NCI-H1105 treated with DMSO at 0.1 percent for 48 hours (cell line): ENCODE measurements around the gene C22orf31.
"Not testable (repeated sequence)": the region's sequence is repeated elsewhere in the genome, so short reads cannot be mapped to it uniquely, and the experiment has no call there.

Experiments used
- DNase-seq: peaks from one replicate; lab custom pipeline; 2025; lab: John Stamatoyannopoulos, UW

Gene C22orf31

GRCh38 chr22:29055192-29055830 is 6.3 kb downstream of the C22orf31 start:
- no peak for DNase-seq

GRCh38 chr22:29054251-29054767 is 7.3 kb downstream of the C22orf31 start:
- no peak for DNase-seq

- no peak for DNase-seq
These were observed 8.5 kb downstream of the C22orf31 start for GRCh38 chr22:29053048-29053702.

GRCh38 chr22:29050457-29050856 is 11.2 kb downstream of the C22orf31 start:
- DNase-seq = no peak

- no peak for DNase-seq
These were observed 11.9 kb downstream of the C22orf31 start for GRCh38 chr22:29049655-29050263.

GRCh38 chr22:29048822-29049654 is 12.6 kb downstream of the C22orf31 start:
- DNase-seq = no peak

- DNase-seq = no peak
These were observed 16.9 kb downstream of the C22orf31 start for GRCh38 chr22:29044657-29045176.

GRCh38 chr22:29043906-29044575 is 17.6 kb downstream of the C22orf31 start:
- no peak for DNase-seq

- no peak for DNase-seq
These were observed 20.2 kb downstream of the C22orf31 start for GRCh38 chr22:29041408-29041807.

- DNase-seq = peak; percentile 62
These were observed 21.0 kb downstream of the C22orf31 start for GRCh38 chr22:29040385-29041275.

- DNase-seq = not testable (repeated sequence)
These were observed 21.9 kb downstream of the C22orf31 start for GRCh38 chr22:29039684-29040083.

- DNase-seq = no peak
These were observed 22.5 kb downstream of the C22orf31 start for GRCh38 chr22:29039148-29039547.

- DNase-seq = no peak
These were observed 24.2 kb downstream of the C22orf31 start for GRCh38 chr22:29037340-29037932.

- no peak for DNase-seq
These were observed 29.0 kb downstream of the C22orf31 start for GRCh38 chr22:29032584-29032983.

- DNase-seq = no peak
These were observed 29.6 kb downstream of the C22orf31 start for GRCh38 chr22:29032014-29032475.

GRCh38 chr22:29031227-29032011 is 30.2 kb downstream of the C22orf31 start:
- DNase-seq = no peak

GRCh38 chr22:29030618-29031226 is 30.9 kb downstream of the C22orf31 start:
- DNase-seq = peak; percentile 82

GRCh38 chr22:29030016-29030617 is 31.5 kb downstream of the C22orf31 start:
- peak; percentile 70 for DNase-seq
